OCI-LY1 (cell line): Measurements from ENCODE around the gene DHX38.
"Not testable (repeated sequence)": the region's sequence is repeated elsewhere in the genome, so short reads cannot be mapped to it uniquely, and the experiment has no call there.

ENCODE experiments used
- H2AFZ ChIP-seq: fragments of 200-600 bp; sonication (generic), shearing (Covaris generic); 2 replicates; pipeline ENCODE4 v1.6.0; 2014; ENCODE audit warnings: antibody characterized with exemption, mild to moderate bottlenecking, low read length
- H3F3A ChIP-seq: fragments of 200-600 bp; sonication (generic), shearing (Covaris generic); 2 replicates; pipeline ENCODE4 v1.6.0; 2014; ENCODE audit warnings: mild to moderate bottlenecking, antibody characterized with exemption, low read length, moderate library complexity; ENCODE audit not compliant: insufficient read depth
- H3K27ac ChIP-seq: fragments of 200-600 bp; sonication (generic); 2 replicates; pipeline ENCODE4 v1.5.1; 2014; ENCODE audit warnings: low read length, mixed run types, mild to moderate bottlenecking, low read depth; ENCODE audit not compliant: poor library complexity, severe bottlenecking
- H3K27me3 ChIP-seq: fragments of 200-600 bp; sonication (generic); 2 replicates; pipeline ENCODE4 v1.6.0; 2014; ENCODE audit warnings: antibody characterized with exemption, mild to moderate bottlenecking, low read length, moderate library complexity; ENCODE audit not compliant: insufficient read depth
- H3K36me3 ChIP-seq: fragments of 200-600 bp; sonication (generic); 2 replicates; pipeline ENCODE4 v1.6.1; 2014; ENCODE audit warnings: mild to moderate bottlenecking, antibody characterized with exemption, low read length, moderate library complexity, mixed read lengths; ENCODE audit not compliant: insufficient read depth
- H3K4me1 ChIP-seq: fragments of 200-600 bp; sonication (generic); 2 replicates; pipeline ENCODE4 v1.5.1; 2014; ENCODE audit warnings: mild to moderate bottlenecking, low read length, moderate library complexity; ENCODE audit not compliant: insufficient read depth, severe bottlenecking
- H3K4me2 ChIP-seq: fragments of 200-600 bp; sonication (generic), shearing (Covaris generic); 2 replicates; pipeline ENCODE4 v1.6.1; 2014; ENCODE audit warnings: low read length
- H3K4me3 ChIP-seq: fragments of 200-600 bp; sonication (generic); 2 replicates; pipeline ENCODE4 v1.5.1; 2014; ENCODE audit warnings: low read length, low read depth, mild to moderate bottlenecking, mixed read lengths; ENCODE audit not compliant: poor library complexity, severe bottlenecking
- H3K79me2 ChIP-seq: fragments of 200-600 bp; shearing (Covaris generic); 2 replicates; pipeline ENCODE4 v1.6.1; 2016; ENCODE audit warnings: mixed run types, low read length, mixed read lengths; ENCODE audit not compliant: insufficient read depth
- H3K9ac ChIP-seq: fragments of 200-600 bp; sonication (generic), shearing (Covaris generic); 2 replicates; pipeline ENCODE4 v1.6.1; 2014; ENCODE audit warnings: mild to moderate bottlenecking, low read length, mixed read lengths
- H3K9me2 ChIP-seq: fragments of 200-600 bp; sonication (generic), shearing (Covaris generic); 2 replicates; pipeline ENCODE4 v1.6.1; 2014; ENCODE audit warnings: low read depth, mild to moderate bottlenecking, low read length, mixed read lengths
- H3K9me3 ChIP-seq: fragments of 200-600 bp; shearing (Covaris generic); 2 replicates; pipeline ENCODE4 v1.6.1; 2014; ENCODE audit warnings: low read length, mixed read lengths
- H4K20me1 ChIP-seq: fragments of 200-600 bp; sonication (generic), shearing (Covaris generic); 2 replicates; pipeline ENCODE4 v1.6.0; 2016; ENCODE audit warnings: mild to moderate bottlenecking, low read length; ENCODE audit not compliant: insufficient read depth
- EZH2 ChIP-seq: fragments of 200-600 bp; sonication (generic), shearing (Covaris generic); IDR thresholded peaks from 2 replicates; pipeline ENCODE4 v1.8.0; 2017; ENCODE audit warnings: borderline replicate concordance, mixed run types, mild to moderate bottlenecking, antibody characterized with exemption, low read length, moderate library complexity, mixed read lengths
- TF ChIP-seq, protein P1 (sequence below): fragments of 200-600 bp; sonication (generic), shearing (Covaris generic); IDR thresholded peaks from 2 replicates; pipeline ENCODE4 v1.5.1; 2017; ENCODE audit warnings: mild to moderate bottlenecking, antibody characterized with exemption, low read length, moderate library complexity, mixed read lengths

The DHX38 gene

DNA sequence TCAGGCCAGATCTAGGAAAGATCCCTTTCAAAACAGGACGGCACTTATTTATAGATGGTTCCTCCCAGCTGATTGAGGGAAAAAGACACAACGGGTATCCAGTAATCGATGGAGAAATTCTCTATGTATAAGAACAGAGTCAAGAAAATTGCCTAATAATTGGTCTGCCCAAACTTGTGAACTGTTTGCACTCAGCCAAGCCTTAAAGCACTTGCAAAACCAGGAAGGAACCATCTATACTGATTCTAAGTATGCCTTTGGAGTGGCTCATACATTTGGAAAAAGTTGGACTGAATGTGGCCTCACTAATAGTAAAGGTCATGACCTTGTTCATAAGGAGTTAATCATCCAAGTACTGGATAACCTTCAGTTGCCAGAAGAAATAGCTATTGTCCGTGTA lies 24.7 kb upstream of the DHX38 start:
- H3K4me2 ChIP-seq, result no peak overlapping the region
- H3K27me3 ChIP-seq, result 0 out of 2 replicates have a peak, but pooled peaks cover 7% of the 10 kb centered on the region
- H3K9ac ChIP-seq, result no peak overlapping the region
- no peak overlapping the region for H2AFZ ChIP-seq
- H3K79me2 ChIP-seq, result no peaks in the 10 kb centered on the region
- H3K4me1 ChIP-seq, result no peaks in the 10 kb centered on the region
- no peak overlapping the region for H3K4me3 ChIP-seq
- no peak overlapping the region for H3K27ac ChIP-seq
- no peaks in the 10 kb centered on the region for H4K20me1 ChIP-seq
- H3K9me2 ChIP-seq, result no peaks in the 10 kb centered on the region
- TF ChIP-seq, protein P1, sequence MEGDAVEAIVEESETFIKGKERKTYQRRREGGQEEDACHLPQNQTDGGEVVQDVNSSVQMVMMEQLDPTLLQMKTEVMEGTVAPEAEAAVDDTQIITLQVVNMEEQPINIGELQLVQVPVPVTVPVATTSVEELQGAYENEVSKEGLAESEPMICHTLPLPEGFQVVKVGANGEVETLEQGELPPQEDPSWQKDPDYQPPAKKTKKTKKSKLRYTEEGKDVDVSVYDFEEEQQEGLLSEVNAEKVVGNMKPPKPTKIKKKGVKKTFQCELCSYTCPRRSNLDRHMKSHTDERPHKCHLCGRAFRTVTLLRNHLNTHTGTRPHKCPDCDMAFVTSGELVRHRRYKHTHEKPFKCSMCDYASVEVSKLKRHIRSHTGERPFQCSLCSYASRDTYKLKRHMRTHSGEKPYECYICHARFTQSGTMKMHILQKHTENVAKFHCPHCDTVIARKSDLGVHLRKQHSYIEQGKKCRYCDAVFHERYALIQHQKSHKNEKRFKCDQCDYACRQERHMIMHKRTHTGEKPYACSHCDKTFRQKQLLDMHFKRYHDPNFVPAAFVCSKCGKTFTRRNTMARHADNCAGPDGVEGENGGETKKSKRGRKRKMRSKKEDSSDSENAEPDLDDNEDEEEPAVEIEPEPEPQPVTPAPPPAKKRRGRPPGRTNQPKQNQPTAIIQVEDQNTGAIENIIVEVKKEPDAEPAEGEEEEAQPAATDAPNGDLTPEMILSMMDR, result no peak
- TF ChIP-seq EZH2, result no peak
- no peaks in the 10 kb centered on the region for H3K9me3 ChIP-seq
- no peaks in the 10 kb centered on the region for H3F3A ChIP-seq
- no peaks in the 10 kb centered on the region for H3K36me3 ChIP-seq

DNA sequence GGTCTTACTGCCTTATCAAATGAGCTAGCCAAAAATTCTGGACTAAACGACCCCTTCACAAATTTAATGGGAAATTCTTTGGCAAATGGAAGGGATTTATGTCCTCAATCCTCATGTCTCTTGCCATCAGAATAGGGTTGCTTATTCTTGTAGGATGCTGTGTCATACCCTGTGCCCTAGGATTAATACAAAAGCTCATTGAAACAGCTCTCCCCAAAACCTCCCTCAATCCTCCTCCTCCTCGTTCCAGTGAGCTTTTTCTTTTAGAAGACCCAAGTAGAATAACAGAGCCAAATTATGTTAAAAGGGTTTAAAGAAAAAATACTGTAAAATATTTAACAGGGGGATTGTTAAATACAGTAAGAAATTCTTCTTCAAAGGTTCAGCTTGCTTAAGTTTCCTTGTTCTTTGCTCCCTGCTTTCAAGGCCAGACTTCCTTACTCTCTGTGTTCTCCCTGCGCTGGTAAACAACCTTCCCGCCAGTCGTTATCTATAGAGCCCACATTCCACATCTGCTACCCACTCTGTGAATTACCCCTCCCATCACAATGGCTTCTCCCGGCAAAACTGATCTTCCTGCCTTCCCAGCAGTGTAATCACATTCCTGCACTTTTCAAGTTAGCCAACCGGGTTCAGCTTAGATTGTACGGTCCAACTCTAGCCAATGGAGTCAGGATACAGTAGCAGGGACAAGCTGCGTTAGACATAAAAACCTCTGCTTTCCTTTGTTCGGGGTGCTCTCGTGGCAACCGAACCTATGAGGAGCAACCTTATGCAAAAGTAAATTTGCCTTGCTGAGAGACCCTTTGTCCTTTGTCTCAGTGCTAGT lies 20.9 kb upstream of the DHX38 start:
- no peak overlapping the region for H3K4me2 ChIP-seq

DNA sequence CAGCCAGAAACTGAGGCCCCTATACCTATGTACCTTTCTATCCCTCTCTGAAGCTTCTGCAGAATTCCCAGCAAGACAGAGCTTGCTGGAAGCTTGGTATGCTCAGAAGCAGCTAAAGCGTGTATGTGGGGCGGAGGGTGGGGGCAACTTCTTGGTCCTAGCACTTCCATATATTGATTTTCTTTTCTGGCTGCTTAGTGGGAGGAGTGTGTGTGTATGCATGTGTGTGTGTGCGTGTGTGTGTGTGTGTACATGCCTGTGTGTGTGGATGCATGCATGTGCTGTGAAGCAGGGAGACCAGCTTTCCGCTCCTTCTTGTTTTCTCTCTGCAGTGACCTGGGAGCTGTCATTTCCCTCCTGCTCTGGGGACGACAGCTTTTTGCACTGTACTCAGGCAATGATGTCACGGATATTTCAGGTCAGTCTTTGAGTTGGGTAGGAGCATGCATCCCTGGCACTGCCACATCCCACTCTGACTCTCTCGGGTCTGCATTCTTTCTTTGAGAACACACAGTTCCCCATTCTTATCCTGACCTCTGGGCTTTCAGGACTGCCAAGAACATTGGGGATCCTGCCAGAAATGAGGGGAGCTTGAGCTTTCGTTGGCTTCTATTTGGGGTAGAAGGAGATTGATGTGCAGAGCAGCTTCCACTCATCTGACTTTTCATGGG lies 20.0 kb upstream of the DHX38 start:
- no peak for TF ChIP-seq EZH2
- TF ChIP-seq, protein P1, result no peak
- no peak overlapping the region for H3K9ac ChIP-seq

More for the DNA sequence above, 20.9 kb upstream of the DHX38 start:
- no peaks in the 10 kb centered on the region for H3K27me3 ChIP-seq
- no peaks in the 10 kb centered on the region for H3K9me2 ChIP-seq
- no peaks in the 10 kb centered on the region for H3K36me3 ChIP-seq
- H3F3A ChIP-seq, result no peaks in the 10 kb centered on the region
- no peaks in the 10 kb centered on the region for H3K9me3 ChIP-seq
- no peaks in the 10 kb centered on the region for H3K4me1 ChIP-seq
- no peaks in the 10 kb centered on the region for H4K20me1 ChIP-seq
- H3K79me2 ChIP-seq, result no peaks in the 10 kb centered on the region
- H3K4me3 ChIP-seq, result no peak overlapping the region
- H2AFZ ChIP-seq, result no peak overlapping the region
- TF ChIP-seq EZH2, result no peak
- TF ChIP-seq, protein P1, result no peak
- no peak overlapping the region for H3K9ac ChIP-seq
- no peak overlapping the region for H3K27ac ChIP-seq

DNA sequence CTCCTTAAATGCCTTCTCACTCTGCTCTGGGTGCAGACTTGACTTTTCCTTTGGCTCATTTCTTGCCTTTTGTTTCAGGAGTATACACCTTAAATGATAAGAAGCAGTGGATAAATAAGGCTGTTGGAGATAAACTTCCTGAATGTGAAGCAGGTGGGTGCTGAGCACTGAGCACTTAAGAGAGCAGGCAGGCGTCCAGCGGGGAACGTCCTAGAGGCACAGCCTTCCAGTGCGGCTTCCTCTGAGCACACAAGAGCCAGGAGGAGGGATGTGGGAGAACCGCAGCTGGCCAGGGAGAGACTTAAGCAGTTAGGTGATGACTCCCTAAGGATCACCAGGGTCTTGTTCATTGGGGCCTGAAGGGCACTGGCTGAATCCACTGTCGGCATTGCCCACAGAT lies 18.6 kb upstream of the DHX38 start:
- H3K27me3 ChIP-seq, H3K4me2 ChIP-seq, H3K9me2 ChIP-seq, H3K36me3 ChIP-seq, H3K4me3 ChIP-seq, H2AFZ ChIP-seq, H4K20me1 ChIP-seq, H3K79me2 ChIP-seq, H3K9me3 ChIP-seq, H3F3A ChIP-seq, H3K9ac ChIP-seq, H3K4me1 ChIP-seq, H3K27ac ChIP-seq: not testable (repeated sequence)

More for the DNA sequence above, 20.0 kb upstream of the DHX38 start:
- Histone ChIP-seq H3K4me1 (no peaks in the 10 kb centered on the region), H3K27ac (no peak overlapping the region), H2AFZ (no peak overlapping the region), H3K4me3 (no peak overlapping the region), H3K9me2 (no peaks in the 10 kb centered on the region), H3K9me3 (no peaks in the 10 kb centered on the region), H3F3A (no peaks in the 10 kb centered on the region), H3K36me3 (no peaks in the 10 kb centered on the region), H4K20me1 (no peaks in the 10 kb centered on the region), H3K27me3 (no peaks in the 10 kb centered on the region), H3K4me2 (no peak overlapping the region), H3K79me2 (no peaks in the 10 kb centered on the region)

DNA sequence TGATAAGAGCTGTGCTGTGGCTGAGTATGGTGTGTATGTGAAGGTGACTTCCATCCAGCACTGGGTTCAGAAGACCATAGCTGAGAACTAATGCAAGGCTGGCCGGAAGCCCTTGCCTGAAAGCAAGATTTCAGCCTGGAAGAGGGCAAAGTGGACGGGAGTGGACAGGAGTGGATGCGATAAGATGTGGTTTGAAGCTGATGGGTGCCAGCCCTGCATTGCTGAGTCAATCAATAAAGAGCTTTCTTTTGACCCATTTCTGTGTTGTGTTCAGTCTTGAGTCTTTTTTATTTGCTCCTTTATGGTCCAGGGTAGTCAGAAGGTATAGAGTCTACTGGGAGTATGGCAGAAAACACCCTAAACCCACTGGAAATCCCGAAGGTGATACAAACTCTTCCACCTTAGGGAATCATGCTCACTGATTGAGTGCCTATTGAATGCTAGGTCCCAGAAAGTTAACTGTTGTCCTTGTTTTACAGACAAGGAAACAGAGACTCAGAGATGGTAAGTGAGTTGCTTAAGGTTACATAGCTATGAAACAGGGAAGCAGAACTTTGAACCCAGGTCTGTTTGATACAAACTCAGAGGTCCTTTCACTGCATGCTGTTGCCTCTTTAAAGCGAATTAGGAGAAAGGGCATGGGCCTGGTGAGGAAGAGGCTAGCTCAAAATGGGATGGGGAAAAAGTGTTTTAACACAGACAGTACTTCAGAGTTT lies 16.5 kb upstream of the DHX38 start:
- not testable (repeated sequence) for H2AFZ ChIP-seq, H3K79me2 ChIP-seq, H3K9ac ChIP-seq, H3K27ac ChIP-seq, H3K36me3 ChIP-seq, H4K20me1 ChIP-seq, H3F3A ChIP-seq, H3K9me3 ChIP-seq, H3K9me2 ChIP-seq, H3K4me3 ChIP-seq, H3K4me1 ChIP-seq, H3K4me2 ChIP-seq, H3K27me3 ChIP-seq
